ENCODE data around the gene TMEM203.

TMEM203 gene

GRCh38 chr9:137176302-137177182, 28.9 kb downstream of the TMEM203 start:
- DNase-seq: peak in 1 of 5 experiments; percentile 47

- DNase-seq: no peak
Measured at GRCh38 chr9:137175345-137175961, 30.0 kb downstream of the TMEM203 start.

- DNase-seq: no peak
Measured at GRCh38 chr9:137174722-137175293, 30.6 kb downstream of the TMEM203 start.

- DNase-seq: no peak
Measured at GRCh38 chr9:137173796-137174664, 31.4 kb downstream of the TMEM203 start.

GRCh38 chr9:137172901-137173795, 32.3 kb downstream of the TMEM203 start:
- no peak for DNase-seq

GRCh38 chr9:137171149-137171900, 34.1 kb downstream of the TMEM203 start:
- DNase-seq: no peak

GRCh38 chr9:137170486-137171148, 34.8 kb downstream of the TMEM203 start:
- no peak for DNase-seq

- DNase-seq: no peak
Measured at GRCh38 chr9:137169896-137170358, 35.5 kb downstream of the TMEM203 start, which contains the start of gene LRRC26. TSS of gene LRRC26 (minus strand) at chr9:137170051. CDS start at chr9:137169943, 108 bp downstream.

- DNase-seq: peak in 1 of 5 experiments; percentile 36
Measured at GRCh38 chr9:137168904-137169856, 36.3 kb downstream of the TMEM203 start.

GRCh38 chr9:137168573-137168903, 36.9 kb downstream of the TMEM203 start:
- DNase-seq: no peak

- DNase-seq: no peak
Measured at GRCh38 chr9:137167747-137168572, 37.5 kb downstream of the TMEM203 start.

- DNase-seq: no peak
Measured at GRCh38 chr9:137167277-137167746, 38.1 kb downstream of the TMEM203 start.

GRCh38 chr9:137166380-137167229, 38.8 kb downstream of the TMEM203 start:
- no peak for DNase-seq

GRCh38 chr9:137165250-137165836, 40.1 kb downstream of the TMEM203 start:
- no peak for DNase-seq

- DNase-seq: no peak
Measured at GRCh38 chr9:137164370-137165249, 40.8 kb downstream of the TMEM203 start.

All from T-helper 2 cell (primary cell).